ENCODE results near the gene SLC11A1.

Gene SLC11A1

GRCh38 chr2:218405086-218405745 lies 23.1 kb downstream of the SLC11A1 start:
- DNase-seq (ENCODE audit: low read depth): no peak

- no peak for DNase-seq (ENCODE audit: low read depth)
Observed at GRCh38 chr2:218405746-218406208, 23.7 kb downstream of the SLC11A1 start.

DNA sequence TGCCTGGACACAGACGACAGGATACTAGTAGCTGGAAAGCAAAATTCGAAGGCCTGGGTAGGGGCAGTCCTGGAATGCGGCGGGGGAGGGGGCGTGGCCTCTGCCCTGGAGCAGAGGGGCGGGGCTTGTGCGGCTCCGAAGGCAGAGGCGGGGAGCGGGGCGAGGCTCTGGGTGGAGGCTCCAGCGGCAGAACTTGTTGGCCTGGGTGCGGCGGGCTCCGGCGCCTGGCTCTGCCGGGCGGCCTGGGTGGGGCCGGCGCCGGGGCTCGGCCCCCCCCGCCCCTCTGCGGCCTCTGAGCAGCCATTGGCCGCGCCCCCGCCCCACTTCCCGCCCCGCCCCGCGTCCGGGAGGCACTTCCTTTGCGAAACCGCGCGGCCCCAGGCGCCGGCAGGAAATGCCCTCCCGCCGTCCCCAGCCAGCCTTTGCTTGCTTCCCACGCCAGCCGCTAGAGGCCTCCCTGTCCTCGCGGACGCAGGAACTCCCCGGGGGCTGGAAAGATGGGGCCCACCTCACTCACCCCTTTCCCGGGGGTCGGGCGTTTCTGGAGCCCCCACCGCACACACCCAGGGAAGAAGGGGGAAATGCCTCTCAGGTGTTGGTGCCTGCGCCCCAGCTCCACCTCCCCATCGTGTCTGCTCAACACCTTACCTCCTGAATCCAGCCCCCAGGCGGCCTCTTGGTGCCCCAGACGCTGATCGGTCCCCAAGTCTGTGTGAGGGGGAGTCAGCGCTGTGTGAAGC lies 24.3 kb downstream of the SLC11A1 start:
- peak; percentile 87 for DNase-seq (ENCODE audit: low read depth)

DNA sequence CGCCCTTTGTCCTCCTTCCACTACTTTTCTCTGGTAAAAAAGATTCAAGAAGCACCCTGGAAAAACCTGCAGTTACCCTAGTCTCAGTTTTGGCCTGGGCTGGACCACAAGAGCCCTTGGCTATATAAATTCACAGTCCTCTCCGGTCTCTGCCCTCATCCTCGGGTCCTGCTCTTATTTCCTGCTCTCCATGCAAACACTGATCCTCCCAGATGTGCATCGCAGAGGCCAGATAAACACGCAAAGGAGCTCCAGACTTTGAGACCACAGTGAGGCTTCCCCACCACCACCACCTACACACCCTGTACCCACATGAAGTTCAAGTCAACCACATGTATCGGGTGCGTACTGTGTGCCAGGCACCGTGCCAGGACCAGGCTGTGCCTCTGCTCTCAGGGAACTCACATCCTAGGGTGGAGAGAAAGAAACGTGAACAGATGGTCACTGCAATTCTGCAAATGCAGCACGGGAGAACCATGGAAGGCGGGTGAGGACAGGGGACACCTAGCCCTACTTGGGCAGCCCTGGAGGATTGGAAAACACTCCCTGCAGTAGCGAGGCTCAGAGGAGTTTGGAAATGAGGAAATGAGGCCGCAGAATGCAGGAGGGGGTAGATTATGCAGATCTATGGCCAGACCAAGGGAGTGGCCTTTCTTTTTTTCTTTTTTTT lies 25.0 kb downstream of the SLC11A1 start:
- peak; percentile 46 for DNase-seq (ENCODE audit: low read depth)

DNA sequence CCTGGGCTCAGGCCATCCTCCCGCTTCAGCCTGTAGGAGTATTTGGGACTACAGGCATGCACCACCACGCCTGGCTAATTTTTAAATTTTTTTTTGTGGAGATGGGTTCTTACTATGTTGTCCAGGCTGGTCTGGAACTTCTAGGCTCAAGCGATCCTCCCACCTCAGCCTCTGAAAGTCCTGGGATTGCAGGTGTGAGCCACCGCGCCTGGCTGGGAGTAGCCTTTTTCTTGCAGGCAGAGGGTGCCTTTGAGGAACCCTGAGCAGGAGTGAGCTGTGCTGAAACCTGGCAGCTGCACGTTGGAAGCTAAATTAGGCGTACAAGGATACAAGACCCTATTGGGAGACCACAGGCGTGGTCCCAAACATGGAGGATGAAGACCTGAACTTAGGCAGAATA lies 25.6 kb downstream of the SLC11A1 start:
- DNase-seq (ENCODE audit: low read depth): no peak

DNA sequence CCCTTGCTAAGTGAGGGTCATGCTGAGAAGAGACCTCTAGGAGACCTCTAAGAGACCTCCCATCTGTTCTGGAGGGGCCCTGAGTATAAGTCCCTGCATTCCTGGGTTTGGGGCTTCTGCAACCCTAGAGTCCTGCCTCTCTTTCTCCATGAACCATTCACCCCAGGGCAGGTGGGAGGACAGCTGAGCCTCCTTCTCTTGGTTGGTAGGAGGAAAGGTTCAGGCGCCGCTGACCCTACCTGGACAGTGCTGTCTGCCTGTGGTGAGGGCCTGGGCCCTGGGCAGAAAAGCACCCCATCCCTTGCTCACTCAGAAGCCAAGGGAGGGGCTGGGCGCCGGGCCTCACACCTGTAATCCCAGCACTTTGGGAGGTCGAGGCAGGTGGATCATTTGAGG lies 36.2 kb downstream of the SLC11A1 start:
- no peak for DNase-seq (ENCODE audit: low read depth)

- no peak for DNase-seq (ENCODE audit: low read depth)
Observed at GRCh38 chr2:218418717-218419458, 36.8 kb downstream of the SLC11A1 start, which contains the start of gene VIL1. Gene VIL1, plus strand, starts transcription at chr2:218419123. Its CDS starts 4,656 bp downstream, at chr2:218423779.

- DNase-seq (ENCODE audit: low read depth): no peak
Observed at GRCh38 chr2:218419630-218420216, 37.6 kb downstream of the SLC11A1 start.

GRCh38 chr2:218421027-218421426 lies 39.0 kb downstream of the SLC11A1 start:
- no peak for DNase-seq (ENCODE audit: low read depth)

- no peak for DNase-seq (ENCODE audit: low read depth)
Observed at GRCh38 chr2:218422403-218423086, 40.5 kb downstream of the SLC11A1 start.

DNA sequence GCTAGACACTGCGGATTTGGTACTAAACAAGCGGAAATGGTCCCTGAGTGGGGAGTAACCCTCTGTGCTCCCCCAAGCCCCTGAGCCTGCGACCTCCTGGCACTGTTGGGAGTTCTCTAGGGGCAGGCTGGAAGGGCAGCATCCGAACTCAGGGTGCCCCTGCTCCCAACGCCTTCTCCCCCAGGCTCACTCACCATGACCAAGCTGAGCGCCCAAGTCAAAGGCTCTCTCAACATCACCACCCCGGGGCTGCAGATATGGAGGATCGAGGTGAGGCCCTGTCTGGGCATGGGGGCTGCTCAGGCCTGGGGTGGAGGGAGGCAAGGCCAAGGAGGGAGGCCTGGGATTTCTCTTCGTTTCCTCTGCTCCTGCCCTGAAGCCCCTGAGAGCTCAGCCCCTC lies 41.5 kb downstream of the SLC11A1 start:
- DNase-seq (ENCODE audit: low read depth): no peak

- DNase-seq (ENCODE audit: low read depth): no peak
Observed at GRCh38 chr2:218425531-218425930, 43.5 kb downstream of the SLC11A1 start.

DNA sequence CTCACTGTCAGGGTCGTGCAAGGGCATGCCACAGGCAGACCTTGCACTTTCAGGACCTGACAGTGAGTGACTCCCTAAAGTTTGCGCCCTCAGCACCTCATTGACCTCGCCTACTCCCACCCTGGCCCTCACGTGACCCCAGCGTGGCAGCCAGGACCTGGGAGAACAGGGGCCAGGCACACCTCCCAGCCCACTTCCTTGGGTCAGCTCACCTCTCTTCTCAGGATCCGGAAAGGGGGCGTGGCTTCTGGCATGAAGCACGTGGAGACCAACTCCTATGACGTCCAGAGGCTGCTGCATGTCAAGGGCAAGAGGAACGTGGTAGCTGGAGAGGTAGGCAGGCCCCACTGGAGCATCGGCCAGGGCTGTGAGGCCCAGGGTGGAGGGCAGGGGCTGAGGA lies 45.7 kb downstream of the SLC11A1 start:
- no peak for DNase-seq (ENCODE audit: low read depth)

- DNase-seq (ENCODE audit: low read depth): no peak
Observed at GRCh38 chr2:218428846-218429558, 46.9 kb downstream of the SLC11A1 start.

- no peak for DNase-seq (ENCODE audit: low read depth)
Observed at GRCh38 chr2:218429911-218430692, 48.0 kb downstream of the SLC11A1 start.

DNA sequence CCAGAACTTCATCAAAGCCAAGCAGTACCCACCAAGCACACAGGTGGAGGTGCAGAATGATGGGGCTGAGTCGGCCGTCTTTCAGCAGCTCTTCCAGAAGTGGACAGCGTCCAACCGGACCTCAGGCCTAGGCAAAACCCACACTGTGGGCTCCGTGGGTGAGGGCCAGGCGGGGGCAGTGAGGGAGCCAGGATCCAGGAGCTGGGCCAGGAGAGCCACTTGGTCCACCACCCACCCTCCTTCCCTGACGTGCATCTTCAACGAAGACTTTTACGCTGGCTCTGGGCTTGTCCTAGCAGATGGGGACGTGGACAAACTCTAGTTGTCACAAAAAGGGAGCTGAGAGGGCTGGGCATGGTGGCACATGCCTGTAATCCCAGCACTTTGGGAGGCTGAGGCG lies 48.6 kb downstream of the SLC11A1 start:
- DNase-seq (ENCODE audit: low read depth): no peak

GRCh38 chr2:218431878-218432277 lies 49.8 kb downstream of the SLC11A1 start:
- DNase-seq (ENCODE audit: low read depth): no peak

DNA sequence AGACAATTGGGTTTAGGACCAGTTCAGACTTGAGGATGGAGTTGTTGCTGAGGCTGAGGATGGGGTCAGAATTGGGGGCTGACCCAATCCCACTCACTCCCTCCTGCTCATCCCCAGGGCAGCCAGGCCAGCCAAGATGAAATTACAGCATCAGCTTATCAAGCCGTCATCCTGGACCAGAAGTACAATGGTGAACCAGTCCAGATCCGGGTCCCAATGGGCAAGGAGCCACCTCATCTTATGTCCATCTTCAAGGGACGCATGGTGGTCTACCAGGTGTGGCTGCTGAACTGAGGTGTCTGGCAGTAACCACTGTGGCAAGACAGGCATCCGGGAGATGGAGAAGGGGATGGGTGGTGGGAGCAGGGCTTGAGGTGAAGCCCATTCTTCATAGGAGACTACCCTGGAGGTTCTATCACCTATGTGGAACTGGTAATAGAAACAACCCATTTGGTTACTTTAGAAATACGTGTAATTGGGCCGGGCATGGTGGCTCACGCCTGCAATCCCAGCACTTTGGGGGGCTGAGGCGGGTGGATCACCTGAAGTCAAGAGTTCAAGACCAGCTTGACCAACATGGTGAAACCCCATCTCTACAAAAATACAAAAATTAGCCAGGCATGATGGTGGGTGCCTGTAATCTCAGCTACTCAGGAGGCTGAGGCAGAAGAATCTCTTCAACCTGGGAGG lies 50.7 kb downstream of the SLC11A1 start:
- DNase-seq (ENCODE audit: low read depth): no peak

DNA sequence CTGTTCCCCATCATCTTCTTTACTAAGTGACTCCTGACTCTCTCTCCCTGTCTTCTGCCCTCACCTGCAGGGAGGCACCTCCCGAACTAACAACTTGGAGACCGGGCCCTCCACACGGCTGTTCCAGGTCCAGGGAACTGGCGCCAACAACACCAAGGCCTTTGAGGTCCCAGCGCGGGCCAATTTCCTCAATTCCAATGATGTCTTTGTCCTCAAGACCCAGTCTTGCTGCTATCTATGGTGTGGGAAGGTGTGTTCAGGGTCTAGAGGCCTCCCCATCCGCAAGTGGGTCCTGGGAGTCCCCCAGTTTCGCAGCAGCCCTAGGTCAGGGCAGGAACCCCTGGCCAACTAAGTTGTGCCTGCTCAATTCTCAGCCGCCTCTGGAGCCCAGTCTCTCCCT lies 52.4 kb downstream of the SLC11A1 start:
- DNase-seq (ENCODE audit: low read depth): no peak
